ENCODE measurements around the gene FGF12. TPM values are rescaled to one million over a fixed set of nuclear protein-coding genes. Genes with fewer than 3 reads are reported as not detected.

Gene FGF12
- total RNA-seq, 1 donor from 2014 or later = not detected

DNA sequence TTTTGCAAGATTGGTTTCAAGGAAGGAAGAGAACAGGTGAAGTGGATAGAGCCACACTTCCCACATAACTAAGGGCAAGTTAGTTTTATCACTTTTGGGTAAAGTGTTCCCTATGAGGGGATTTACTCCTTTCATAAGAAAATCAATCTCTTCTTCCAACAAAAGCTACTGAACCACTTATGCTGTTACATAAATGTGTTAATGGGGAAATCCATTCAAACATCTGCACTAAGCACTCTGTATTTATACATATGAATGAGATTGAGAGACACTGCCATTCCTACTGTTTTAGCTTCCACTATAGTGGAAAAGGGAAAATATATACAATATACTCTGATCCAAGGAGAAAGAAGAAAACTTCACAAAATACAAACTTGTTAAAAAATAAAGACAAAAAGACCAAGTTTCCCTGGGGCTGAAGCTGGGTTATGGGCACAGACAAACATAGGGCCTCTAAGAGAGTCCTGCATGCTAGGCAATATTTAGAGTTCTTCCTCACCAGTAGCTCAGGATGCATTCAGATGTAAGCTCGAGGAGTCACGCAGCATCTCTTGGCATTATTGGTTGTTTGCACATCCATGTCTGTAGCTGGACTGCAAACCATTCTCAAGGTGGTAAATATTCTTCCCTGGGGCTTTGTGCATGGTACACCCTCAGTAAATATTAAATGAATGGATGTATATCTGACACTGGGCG is 454.2 kb downstream of the FGF12 start:
- intact Hi-C loops (cut with micrococcal nuclease) = no loop called here

GRCh38 chr3:192262001-192262400 is 465.3 kb downstream of the FGF12 start:
- intact Hi-C loops (cut with micrococcal nuclease) = no loop called here

GRCh38 chr3:192261135-192261534 is 466.2 kb downstream of the FGF12 start:
- intact Hi-C loops (cut with micrococcal nuclease) = no loop called here

DNA sequence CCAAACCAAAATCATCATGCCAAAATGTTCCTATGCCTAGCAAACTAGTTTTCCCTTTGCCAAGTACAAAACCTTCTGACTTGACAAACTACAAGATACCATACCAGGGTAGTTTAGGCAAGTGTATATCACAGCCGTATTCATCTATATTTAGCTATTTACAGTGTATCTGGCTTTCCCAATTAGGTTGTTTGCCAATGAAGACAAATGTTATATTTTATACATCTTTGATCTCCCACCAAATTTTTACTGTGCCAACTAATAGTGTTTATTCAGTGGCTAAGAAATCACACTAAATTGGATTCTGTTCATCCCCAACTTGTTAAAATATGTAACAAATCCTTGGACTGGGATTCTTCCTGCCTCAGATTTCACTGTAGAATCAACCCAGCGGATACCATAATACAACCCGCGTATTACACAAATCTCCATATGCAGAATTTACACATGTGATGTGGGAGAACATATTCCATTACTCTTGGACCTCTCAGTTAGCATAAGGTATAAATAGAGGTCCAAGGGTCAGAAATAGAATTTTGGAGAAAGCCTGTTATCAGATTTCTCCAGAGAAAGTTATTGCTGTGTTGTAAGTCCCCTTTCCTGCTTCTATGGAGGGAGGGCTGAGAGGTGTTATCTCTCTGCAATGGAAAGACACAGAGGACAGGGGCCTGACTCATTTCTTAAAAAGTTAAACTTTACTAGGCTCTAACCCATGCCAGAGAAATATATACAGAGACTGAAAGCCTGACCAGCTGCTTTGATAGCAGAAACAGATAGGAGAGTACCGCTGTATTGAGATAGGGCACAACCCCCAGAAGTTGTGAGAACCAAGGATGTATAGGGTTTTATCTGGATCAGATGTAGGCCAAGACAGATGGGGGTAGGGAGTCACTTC is 467.0 kb downstream of the FGF12 start:
- intact Hi-C loops (cut with micrococcal nuclease) = no loop called here

GRCh38 chr3:192259661-192260060 is 467.7 kb downstream of the FGF12 start:
- intact Hi-C loops (cut with micrococcal nuclease) = no loop called here

DNA sequence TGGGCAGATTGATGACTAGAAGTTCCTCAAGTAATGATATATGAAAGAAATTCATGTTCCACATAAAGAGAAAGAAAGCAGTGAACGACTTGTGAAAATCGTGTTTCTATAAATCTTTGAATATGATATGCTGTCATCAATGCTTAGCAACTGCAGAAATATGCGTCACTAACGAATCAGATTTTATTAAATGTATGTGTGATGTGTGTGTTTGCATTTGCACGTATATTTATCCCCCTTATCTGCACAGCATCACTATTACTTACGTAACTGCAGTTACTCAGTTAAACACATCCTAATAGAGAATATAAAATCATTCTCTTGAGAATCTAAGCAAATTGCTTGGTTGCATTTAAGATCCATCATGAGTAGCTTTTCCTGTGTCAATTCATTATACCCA is 468.6 kb downstream of the FGF12 start:
- intact Hi-C loops (cut with micrococcal nuclease) = no loop called here

DNA sequence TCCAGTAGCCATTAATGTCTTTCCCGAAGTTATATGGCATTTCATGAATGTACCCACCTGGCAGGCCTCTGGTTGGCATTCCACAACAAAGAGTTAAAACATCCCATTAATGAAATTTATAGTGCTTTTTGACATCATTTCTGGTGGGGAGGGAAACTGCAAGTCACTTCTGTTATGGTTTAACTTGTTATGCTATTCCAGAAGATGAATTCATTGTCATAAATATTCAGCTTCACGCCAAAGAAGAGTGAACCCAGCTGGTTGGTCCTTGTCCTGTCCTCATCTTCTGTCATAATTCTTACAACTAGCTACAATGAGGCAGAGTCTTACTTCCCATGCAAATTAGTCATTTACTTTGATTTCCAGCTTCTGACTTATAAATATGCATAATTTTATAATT is 471.5 kb downstream of the FGF12 start:
- intact Hi-C loops (cut with micrococcal nuclease) = no loop called here

GRCh38 chr3:192253138-192253887 is 474.0 kb downstream of the FGF12 start:
- intact Hi-C loops (cut with micrococcal nuclease) = no loop called here

DNA sequence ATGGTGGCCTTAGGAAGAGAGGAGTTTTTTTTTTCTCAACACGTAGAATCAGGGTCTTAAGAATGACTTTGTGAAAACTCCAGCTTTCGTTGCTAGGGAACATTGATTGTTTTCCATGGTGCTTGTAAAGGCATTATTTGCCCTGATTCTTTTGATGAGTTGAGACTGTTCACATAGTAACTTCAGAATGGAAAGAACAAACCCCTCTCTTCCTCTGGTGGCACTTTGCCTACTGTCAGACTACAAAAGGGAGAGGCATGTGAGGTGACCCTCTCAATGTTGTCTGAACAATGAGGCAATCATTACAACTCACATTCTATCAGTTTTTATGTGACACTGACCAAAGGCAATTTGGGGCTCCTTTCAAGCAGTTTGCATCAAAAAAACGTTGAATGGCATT is 477.8 kb downstream of the FGF12 start:
- intact Hi-C loops (cut with micrococcal nuclease) = no loop called here

- intact Hi-C loops (cut with micrococcal nuclease) = no loop called here
Observed at GRCh38 chr3:192246847-192247559, 480.3 kb downstream of the FGF12 start.

DNA sequence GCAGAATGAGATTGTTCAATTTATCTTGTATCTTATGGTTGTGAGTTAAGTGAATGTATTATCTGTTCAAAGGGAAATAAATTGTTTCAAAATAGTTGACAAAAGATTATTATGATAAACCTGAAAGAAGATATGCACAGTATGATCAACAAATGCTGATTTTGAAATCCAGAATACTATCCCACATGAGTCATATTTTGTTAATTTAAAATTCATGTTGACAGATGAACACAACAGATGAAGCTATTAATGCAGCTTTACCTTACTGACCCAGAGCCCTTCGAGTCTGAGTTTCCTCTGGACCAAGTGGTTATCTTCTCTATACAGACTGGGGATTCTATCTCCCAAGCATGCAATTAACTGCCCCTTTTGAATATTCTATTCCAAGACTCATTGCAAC is 482.8 kb downstream of the FGF12 start:
- intact Hi-C loops (cut with micrococcal nuclease) = no loop called here

DNA sequence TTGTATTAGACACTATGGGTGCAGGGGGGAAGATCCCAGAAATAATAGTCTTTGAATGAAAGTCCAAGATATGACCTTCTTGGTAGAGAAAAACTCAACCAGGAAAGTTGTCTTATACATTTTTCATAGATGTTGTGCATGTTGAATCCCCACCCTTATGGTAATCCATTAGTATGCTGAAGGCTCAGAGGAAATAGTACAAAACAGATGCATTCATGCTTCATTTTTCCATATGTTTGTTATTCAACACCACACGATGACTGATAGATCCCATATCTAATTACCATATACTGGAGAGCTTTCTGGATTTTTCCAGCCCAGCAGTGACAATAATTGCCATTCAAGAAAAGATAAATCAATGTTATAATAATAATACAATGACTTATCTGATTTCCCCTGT is 487.4 kb downstream of the FGF12 start:
- intact Hi-C loops (cut with micrococcal nuclease) = no loop called here

DNA sequence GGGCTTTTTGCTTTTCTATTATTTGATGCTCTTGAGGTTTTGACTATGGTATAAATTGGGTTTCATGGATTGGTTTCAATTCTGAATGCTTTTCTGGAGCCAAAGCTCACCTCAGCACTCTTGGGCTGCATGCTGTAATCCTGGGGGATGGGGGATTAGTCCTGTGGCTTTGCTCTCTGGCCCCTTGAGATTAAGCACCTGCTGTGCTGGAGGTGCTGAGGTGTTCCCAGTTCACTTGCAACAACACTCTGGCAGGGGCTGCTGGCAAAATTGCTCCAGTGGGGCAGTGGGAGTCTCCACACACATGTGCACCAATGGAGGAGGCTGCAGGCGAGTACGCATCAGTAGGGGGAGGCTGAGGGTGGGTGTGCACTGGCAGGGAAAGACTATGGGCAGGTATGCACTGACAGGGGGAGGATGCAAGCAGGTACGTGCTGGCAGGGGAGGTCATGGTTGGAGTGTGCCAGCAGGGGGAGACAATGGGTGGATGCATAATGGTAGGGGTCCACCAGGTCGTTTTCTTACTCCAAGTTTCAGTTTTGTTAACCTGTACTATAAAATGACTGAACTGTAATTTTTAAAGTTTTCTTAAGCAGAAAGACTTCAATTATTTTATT is 489.2 kb downstream of the FGF12 start:
- intact Hi-C loops (cut with micrococcal nuclease) = no loop called here

- intact Hi-C loops (cut with micrococcal nuclease) = no loop called here
Observed at GRCh38 chr3:192229866-192230265, 497.5 kb downstream of the FGF12 start.

GRCh38 chr3:192224634-192225155 is 502.6 kb downstream of the FGF12 start:
- intact Hi-C loops (cut with micrococcal nuclease) = no loop called here

GRCh38 chr3:192223815-192224214 is 503.5 kb downstream of the FGF12 start:
- intact Hi-C loops (cut with micrococcal nuclease) = no loop called here

- intact Hi-C loops (cut with micrococcal nuclease) = no loop called here
Observed at GRCh38 chr3:192220915-192221314, 506.4 kb downstream of the FGF12 start.

DNA sequence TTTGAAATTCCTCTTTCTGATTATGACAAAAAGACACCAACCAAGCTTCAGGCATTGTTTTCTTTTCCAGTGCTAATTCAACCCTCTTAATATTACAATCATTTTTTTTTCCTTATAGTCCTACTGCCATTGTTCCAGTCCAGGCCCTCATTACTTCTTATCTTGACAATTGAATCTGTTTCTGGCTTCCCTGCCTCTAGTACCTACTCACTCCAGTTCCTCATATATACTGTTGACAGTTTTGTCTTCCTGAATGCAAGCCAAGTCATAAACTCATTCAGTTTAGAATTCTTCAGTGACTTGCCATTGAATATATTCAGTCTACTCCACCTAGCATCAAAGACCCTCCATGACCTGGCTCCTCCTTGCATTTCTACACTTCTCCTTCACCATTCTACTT is 507.4 kb downstream of the FGF12 start:
- intact Hi-C loops (cut with micrococcal nuclease) = no loop called here

- intact Hi-C loops (cut with micrococcal nuclease) = no loop called here
Observed at GRCh38 chr3:192216067-192216466, 511.3 kb downstream of the FGF12 start.

DNA sequence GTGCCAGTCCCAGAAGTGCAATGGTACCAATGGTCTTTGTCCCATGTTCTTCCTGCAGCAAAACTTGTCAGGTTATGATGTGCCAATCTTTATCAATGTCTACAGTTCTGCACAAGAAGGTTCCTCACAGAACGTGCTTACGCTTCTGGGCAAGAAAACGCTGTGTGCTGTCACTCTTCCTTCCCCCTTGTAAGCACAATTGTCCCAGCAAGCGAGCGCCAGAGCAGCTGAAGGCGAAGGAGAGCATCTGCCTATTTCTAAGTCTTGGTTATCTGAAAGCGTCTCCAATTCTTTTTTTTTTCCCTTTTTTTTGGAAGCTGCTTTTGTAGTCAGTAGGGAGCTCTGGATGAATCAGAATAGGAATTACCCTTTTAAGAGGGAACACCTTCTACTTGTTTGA is 514.4 kb downstream of the FGF12 start:
- intact Hi-C loops (cut with micrococcal nuclease) = no loop called here

DNA sequence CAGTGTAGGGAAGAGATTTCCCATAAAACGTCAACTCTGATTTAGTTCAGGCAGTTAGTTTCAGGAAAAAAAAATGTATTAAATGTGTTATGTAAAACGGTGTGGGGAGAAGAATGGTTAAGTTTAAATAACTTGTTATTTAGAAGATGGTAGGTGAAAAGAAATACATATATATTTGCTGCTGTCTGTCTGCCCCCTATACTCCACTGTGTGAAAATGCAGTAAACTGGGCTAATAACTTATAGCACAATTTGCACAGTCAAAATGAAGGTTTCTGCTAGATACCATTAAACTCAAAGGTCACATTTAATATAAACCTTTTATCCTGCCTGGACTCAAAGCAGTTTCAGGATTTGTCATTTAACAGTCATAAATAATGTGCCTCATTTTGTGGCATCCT is 515.0 kb downstream of the FGF12 start:
- intact Hi-C loops (cut with micrococcal nuclease) = no loop called here
